Gastroesophageal sphincter (tissue), 4 donors: ENCODE data around the gene TSPO2. TPM values are rescaled to one million over a fixed set of nuclear protein-coding genes. Genes with fewer than 3 reads are reported as not detected.

Experiments used
- ATAC-seq: fragments of 150-250 bp; one replicate; pipeline ENCODE4 v1.9.1; 2016; ENCODE audit warnings: mild to moderate bottlenecking, moderate library complexity
- H3K27ac ChIP-seq, 4 donors: fragments of 200-600 bp; sonication (generic) in 3 of 4; 1 replicate in 3 of 4; 2 replicates in 1 of 4; pipeline ENCODE4 v1.5.1; 2016 to 2019
- H3K27me3 ChIP-seq: fragments of 200-600 bp; sonication (generic); one replicate; pipeline ENCODE4 v1.5.1; 2019
- H3K36me3 ChIP-seq, 2 donors: fragments of 200-600 bp; sonication (generic); one replicate each; pipeline ENCODE4 v1.5.1; 2019; ENCODE audit warnings: control low read depth in 1 of 2
- H3K4me1 ChIP-seq, 3 donors: fragments of 200-600 bp; sonication (generic); 1 replicate in 2 of 3; 2 replicates in 1 of 3; pipeline ENCODE4 v1.5.1; 2016 to 2019; ENCODE audit warnings: control low read depth in 2 of 3
- H3K4me3 ChIP-seq, 2 donors: fragments of 200-600 bp; sonication (generic); one replicate each; pipeline ENCODE4 v1.5.1; 2019; ENCODE audit warnings: mild to moderate bottlenecking in 1 of 2, moderate library complexity in 1 of 2
- H3K9me3 ChIP-seq, 3 donors: fragments of 200-600 bp; sonication (generic); one replicate each; pipeline ENCODE4 v1.5.1; 2017 to 2019; ENCODE audit warnings: control low read depth in 2 of 3
- EP300 ChIP-seq: sonication (generic); formaldehyde crosslinking; IDR thresholded peaks from one replicate; pipeline ENCODE4 v1.6.1; 2017; ENCODE audit warnings: antibody characterized with exemption, mild to moderate bottlenecking
- POLR2A ChIP-seq, 2 donors: fragments of 450-650 bp; IDR thresholded peaks; one replicate each; pipeline ENCODE4 v1.6.1; 2017; ENCODE audit warnings: antibody characterized with exemption in 2 of 2, mild to moderate bottlenecking in 2 of 2, moderate library complexity in 1 of 2
- POLR2AphosphoS5 ChIP-seq: sonication (generic); formaldehyde crosslinking; IDR thresholded peaks from one replicate; pipeline ENCODE4 v1.6.1; 2017; ENCODE audit warnings: antibody characterized with exemption
- WGBS, 2 donors: methylation state at CpG; one replicate each; pipeline ENCODE4 v1.1.5; 2018; ENCODE audit warnings: low coverage in 1 of 2; 5-methylcytosine and 5-hydroxymethylcytosine counted together
- total RNA-seq, 4 donors: library from RNA; depleted of rRNA; stranded (reverse); fragments of >200 nt; gene quantifications; one replicate each; pipeline ENCODE4 v1.1.0, GENCODE V29; 2016
- TF ChIP-seq, protein P1 (sequence below), 4 experiments: fragments of 200-600 bp in 2 of 4; fragments of 450-650 bp in 2 of 4; sonication (generic) in 1 of 4; IDR thresholded peaks; one replicate each; pipeline ENCODE4 v1.5.1; 2017 to 2019; ENCODE audit warnings: antibody characterized with exemption in 4 of 4, mild to moderate bottlenecking in 2 of 4, moderate library complexity in 2 of 4

TSPO2 gene
- total RNA-seq, 4 donors from 2014 or later = not detected

DNA sequence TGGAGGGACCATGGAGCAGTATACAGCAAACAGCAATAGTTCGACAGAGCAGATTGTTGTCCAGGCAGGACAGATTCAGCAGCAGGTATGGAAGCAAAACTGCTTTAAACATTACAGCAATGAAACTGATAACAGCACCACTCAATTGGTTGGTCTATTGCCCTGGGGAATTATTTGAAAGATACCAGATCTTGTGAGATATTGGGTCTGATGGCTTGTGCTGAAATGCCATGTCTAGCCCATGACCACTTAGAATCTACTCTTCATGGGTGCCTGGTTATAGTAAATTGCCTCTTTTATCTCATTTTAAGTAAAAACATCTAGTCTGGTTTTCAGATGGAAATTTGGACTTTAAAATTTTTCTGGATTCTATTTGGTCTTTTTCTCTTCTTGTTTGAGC lies 36.8 kb downstream of the TSPO2 start:
- ATAC-seq = no peak
- Histone ChIP-seq H3K4me1 (peaks cover 0 to 27% (median 8%) of the 10 kb centered on the region in 3 donors), H3K4me3 (no peak overlapping the region), H3K27ac (no peak overlapping the region), H3K27me3 (no peaks in the 10 kb centered on the region), H3K9me3 (no peaks in the 10 kb centered on the region), H3K36me3 (peaks cover 0 to 50% of the 10 kb centered on the region in 2 donors)
- TF ChIP-seq EP300 (no peak), POLR2A (IDR thresholded peaks at IDR 0.05) (no peak), POLR2AphosphoS5 (no peak)
- TF ChIP-seq, protein P1, sequence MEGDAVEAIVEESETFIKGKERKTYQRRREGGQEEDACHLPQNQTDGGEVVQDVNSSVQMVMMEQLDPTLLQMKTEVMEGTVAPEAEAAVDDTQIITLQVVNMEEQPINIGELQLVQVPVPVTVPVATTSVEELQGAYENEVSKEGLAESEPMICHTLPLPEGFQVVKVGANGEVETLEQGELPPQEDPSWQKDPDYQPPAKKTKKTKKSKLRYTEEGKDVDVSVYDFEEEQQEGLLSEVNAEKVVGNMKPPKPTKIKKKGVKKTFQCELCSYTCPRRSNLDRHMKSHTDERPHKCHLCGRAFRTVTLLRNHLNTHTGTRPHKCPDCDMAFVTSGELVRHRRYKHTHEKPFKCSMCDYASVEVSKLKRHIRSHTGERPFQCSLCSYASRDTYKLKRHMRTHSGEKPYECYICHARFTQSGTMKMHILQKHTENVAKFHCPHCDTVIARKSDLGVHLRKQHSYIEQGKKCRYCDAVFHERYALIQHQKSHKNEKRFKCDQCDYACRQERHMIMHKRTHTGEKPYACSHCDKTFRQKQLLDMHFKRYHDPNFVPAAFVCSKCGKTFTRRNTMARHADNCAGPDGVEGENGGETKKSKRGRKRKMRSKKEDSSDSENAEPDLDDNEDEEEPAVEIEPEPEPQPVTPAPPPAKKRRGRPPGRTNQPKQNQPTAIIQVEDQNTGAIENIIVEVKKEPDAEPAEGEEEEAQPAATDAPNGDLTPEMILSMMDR (IDR thresholded peaks at IDR 0.05) = no peak
- WGBS, 2 donors = no CpG with 5 or more reads among the region's 1 CpG

DNA sequence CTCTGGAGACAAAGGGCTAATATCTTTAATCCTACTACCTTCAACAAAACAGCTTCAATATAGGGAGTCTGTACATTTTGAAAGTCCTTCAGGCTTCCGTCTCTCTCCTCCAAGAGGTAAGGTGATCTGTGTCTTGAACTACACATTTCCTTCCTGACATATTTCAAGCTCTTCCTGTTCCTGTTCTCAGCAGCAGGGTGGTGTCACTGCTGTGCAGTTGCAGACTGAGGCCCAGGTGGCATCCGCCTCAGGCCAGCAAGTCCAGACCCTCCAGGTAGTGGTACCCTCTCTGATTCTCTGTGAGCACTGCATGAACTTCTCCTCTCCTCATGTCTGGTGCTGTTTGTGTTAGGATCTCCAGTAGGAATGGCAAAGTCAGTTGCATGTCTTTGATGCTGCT lies 38.4 kb downstream of the TSPO2 start:
- no peak for ATAC-seq
- no peak overlapping the region for H3K4me3 ChIP-seq
- H3K27me3 ChIP-seq = no peaks in the 10 kb centered on the region
- peaks cover 0 to 12% (median 0%) of the 10 kb centered on the region in 3 donors for H3K4me1 ChIP-seq
- no peaks in the 10 kb centered on the region for H3K9me3 ChIP-seq
- WGBS, 2 donors = 79 to 83% methylated on average over 1 to 2 of the region's 2 CpGs
- H3K36me3 ChIP-seq = peaks cover 0 to 64% of the 10 kb centered on the region in 2 donors
- no peak for TF ChIP-seq POLR2A (IDR thresholded peaks at IDR 0.05)
- TF ChIP-seq POLR2AphosphoS5 = no peak
- no peak for TF ChIP-seq EP300
- TF ChIP-seq, protein P1 (IDR thresholded peaks at IDR 0.05) = no peak
- no peak overlapping the region for H3K27ac ChIP-seq

DNA sequence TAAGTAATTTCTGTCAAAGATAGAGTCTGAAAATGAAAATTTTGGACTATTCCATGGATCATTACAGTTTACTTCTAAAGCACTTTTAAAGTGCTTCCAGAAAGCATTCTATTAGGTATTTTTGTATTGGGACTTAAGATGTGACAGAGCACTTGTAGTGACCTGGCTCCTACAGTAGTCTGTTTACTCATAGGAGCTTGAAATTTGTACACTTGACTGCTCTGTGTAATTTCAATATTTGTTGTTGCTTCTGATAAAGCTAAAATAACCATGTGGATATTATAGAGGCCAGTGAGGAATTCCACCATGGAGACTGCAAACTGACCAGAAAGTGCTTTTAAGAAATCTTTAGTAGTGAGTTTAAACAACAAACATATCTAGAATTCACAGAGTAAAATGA lies 40.8 kb downstream of the TSPO2 start:
- H3K4me3 ChIP-seq = no peak overlapping the region
- no peaks in the 10 kb centered on the region for H3K4me1 ChIP-seq
- no peak overlapping the region for H3K27ac ChIP-seq
- H3K27me3 ChIP-seq = no peaks in the 10 kb centered on the region
- H3K9me3 ChIP-seq = no peaks in the 10 kb centered on the region
- ATAC-seq = no peak
- H3K36me3 ChIP-seq = peaks cover 0 to 88% of the 10 kb centered on the region in 2 donors
- TF ChIP-seq EP300 (no peak), POLR2AphosphoS5 (no peak)
- TF ChIP-seq, protein P1 (IDR thresholded peaks at IDR 0.05) = no peak

DNA sequence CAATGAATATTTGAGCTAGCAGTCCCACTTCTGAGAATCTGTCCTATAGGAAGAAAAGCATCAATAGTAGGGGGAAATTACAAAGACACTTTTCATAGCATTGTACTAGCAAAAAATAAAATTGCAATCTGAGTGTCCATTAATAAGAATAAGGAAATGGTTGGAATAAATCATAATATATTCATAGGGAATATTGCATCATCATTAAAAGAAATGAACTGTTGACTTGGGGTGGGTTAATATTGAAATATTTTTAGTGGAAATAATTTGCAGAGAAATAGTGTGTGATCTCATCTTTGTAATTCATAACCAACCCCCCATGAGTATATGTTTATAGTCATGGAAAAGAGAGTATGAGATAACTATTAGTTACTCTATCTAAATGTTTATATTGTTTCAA lies 42.9 kb downstream of the TSPO2 start:
- no peaks in the 10 kb centered on the region for H3K4me1 ChIP-seq
- H3K27me3 ChIP-seq = no peaks in the 10 kb centered on the region

DNA sequence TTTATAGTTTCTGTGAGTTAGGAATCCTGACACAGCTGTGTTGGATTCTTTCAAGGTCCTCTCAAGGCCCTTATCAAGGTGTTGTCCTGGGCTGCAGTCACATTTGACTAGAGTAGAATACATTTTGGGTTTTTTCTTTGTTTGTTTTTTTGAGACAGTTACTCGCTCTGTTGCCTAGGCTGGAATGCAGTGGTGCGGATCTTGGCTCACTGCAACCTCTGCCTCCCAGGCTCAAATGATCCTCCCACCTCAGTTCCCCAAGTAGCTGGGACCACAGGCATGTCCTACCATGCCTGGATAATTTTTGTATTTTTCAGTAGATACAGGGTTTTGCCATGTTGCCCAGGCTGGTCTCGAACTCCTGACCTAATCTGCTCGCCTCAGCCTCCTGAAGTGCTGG lies 46.2 kb downstream of the TSPO2 start:
- 85 to 92% methylated on average over 4 of the region's 4 CpGs for WGBS, 2 donors
- ATAC-seq = no peak
- H3K36me3 ChIP-seq = peaks cover 2 to 98% of the 10 kb centered on the region in 2 donors

More for the DNA sequence above, 42.9 kb downstream of the TSPO2 start:
- Histone ChIP-seq H3K4me3 (no peak overlapping the region), H3K36me3 (peaks cover 0 to 94% of the 10 kb centered on the region in 2 donors), H3K9me3 (no peaks in the 10 kb centered on the region), H3K27ac (no peak overlapping the region)
- TF ChIP-seq POLR2AphosphoS5 (no peak), EP300 (no peak), POLR2A (IDR thresholded peaks at IDR 0.05) (no peak)
- TF ChIP-seq, protein P1 (IDR thresholded peaks at IDR 0.05) = no peak
- no peak for ATAC-seq

More for the DNA sequence above, 46.2 kb downstream of the TSPO2 start:
- Histone ChIP-seq H3K4me1 (no peaks in the 10 kb centered on the region), H3K27me3 (no peaks in the 10 kb centered on the region), H3K4me3 (no peak overlapping the region), H3K9me3 (no peaks in the 10 kb centered on the region), H3K27ac (no peak overlapping the region)
- TF ChIP-seq EP300 = no peak
- TF ChIP-seq, protein P1 (IDR thresholded peaks at IDR 0.05) = no peak
- TF ChIP-seq POLR2AphosphoS5 = no peak
- TF ChIP-seq POLR2A (IDR thresholded peaks at IDR 0.05) = no peak
